Measurements from ENCODE around the gene NTN1. TPM values are rescaled to one million over a fixed set of nuclear protein-coding genes. Genes with fewer than 3 reads are reported as not detected.

The NTN1 gene
- total RNA-seq, 1 donor from 2014 or later: 1.1 TPM

DNA sequence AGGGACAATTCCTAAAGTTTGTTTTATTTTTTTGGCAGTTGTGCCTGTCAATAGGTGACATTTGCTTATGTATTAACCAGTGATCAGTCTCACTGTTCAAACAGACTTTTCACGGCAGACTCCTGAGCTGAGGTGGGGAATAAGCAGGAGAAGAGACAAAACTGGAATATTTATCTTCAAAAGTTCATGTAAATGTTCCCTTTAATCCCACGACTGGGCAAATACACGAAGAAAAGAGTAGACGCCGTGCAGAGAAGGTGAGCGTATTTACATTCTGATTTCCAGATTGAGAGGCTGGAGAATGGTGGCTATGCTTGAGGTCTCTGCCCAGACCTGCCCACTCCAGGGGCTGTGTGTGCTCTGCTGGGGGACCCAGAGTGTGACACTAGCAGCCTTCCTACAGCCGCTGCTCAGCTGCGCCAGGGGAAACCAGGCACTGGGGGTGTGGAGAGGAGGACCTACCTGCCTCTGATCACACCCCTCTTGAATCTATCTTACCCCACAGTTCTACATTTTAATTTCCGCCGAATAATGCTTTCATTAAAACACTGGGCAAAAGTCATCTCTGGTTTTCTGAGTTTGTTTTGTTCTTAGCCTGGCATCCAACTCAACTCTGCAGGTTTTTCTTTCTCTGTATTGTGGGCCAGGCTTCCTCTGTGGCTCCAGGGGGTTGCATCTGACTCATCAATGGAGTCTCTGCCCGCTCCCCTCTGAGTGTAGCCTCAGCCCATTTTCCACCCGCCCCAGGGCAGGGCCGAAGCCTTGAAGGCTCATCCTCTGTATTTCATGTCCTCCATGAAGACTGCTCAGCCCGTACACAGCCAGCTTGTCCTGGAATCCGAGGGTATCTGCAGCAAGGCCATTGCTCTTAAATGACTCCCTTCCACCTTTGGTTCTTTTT is 237.1 kb downstream of the NTN1 start:
- H3K9me3 Mint-ChIP-seq: no peaks in the 10 kb centered on the region
- POLR2A ChIA-PET: no interaction called here
- CTCF ChIA-PET: no interaction called here

DNA sequence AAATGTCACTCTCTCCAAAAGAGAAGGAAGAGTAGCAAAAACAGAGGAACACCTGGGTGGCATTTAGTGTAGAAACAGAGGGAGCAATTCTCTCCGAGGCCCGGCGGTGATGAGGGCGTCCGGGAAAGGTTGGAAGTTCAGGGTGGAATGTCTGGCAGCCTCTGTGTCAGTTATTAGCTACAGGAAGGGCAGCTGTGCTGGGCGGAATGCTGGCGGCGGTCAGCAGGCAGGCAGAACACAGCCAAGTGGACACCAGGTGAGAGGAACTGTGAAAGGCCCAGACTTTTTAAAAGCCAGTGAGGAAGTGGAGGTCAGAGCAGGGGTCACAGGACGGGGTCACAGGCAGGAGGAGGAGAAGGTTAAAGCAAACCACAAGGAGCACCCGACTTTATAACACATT is 238.1 kb downstream of the NTN1 start:
- H3K9me3 Mint-ChIP-seq: peaks cover 4% of the 10 kb centered on the region
- TF ChIP-seq, protein P1, sequence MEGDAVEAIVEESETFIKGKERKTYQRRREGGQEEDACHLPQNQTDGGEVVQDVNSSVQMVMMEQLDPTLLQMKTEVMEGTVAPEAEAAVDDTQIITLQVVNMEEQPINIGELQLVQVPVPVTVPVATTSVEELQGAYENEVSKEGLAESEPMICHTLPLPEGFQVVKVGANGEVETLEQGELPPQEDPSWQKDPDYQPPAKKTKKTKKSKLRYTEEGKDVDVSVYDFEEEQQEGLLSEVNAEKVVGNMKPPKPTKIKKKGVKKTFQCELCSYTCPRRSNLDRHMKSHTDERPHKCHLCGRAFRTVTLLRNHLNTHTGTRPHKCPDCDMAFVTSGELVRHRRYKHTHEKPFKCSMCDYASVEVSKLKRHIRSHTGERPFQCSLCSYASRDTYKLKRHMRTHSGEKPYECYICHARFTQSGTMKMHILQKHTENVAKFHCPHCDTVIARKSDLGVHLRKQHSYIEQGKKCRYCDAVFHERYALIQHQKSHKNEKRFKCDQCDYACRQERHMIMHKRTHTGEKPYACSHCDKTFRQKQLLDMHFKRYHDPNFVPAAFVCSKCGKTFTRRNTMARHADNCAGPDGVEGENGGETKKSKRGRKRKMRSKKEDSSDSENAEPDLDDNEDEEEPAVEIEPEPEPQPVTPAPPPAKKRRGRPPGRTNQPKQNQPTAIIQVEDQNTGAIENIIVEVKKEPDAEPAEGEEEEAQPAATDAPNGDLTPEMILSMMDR (IDR thresholded peaks at IDR 0.05): no peak
- ATAC-seq (ENCODE audit: low read depth): no peak
- intact Hi-C loops (cut with micrococcal nuclease): no loop called here
- H3K4me1 Mint-ChIP-seq: peaks cover 16% of the 10 kb centered on the region
- H3K36me3 Mint-ChIP-seq (ENCODE audit: low read depth): peaks cover 10% of the 10 kb centered on the region
- no peak overlapping the region for H3K4me3 Mint-ChIP-seq
- no peak for DNase-seq
- no peaks in the 10 kb centered on the region for H3K27me3 Mint-ChIP-seq
- POLR2A ChIA-PET: no interaction called here
- CTCF ChIA-PET: no interaction called here
- H3K27ac Mint-ChIP-seq: no peak overlapping the region

More for the DNA sequence above, 237.1 kb downstream of the NTN1 start:
- no peak overlapping the region for H3K27ac Mint-ChIP-seq
- peaks cover under 1% of the 10 kb centered on the region for H3K36me3 Mint-ChIP-seq (ENCODE audit: low read depth)
- H3K27me3 Mint-ChIP-seq: no peaks in the 10 kb centered on the region
- TF ChIP-seq, protein P1 (IDR thresholded peaks at IDR 0.05): no peak
- intact Hi-C loops (cut with micrococcal nuclease): no loop called here
- DNase-seq (no peak), ATAC-seq (ENCODE audit: low read depth) (no peak)
- no peak overlapping the region for H3K4me3 Mint-ChIP-seq
- H3K4me1 Mint-ChIP-seq: peaks cover 16% of the 10 kb centered on the region

DNA sequence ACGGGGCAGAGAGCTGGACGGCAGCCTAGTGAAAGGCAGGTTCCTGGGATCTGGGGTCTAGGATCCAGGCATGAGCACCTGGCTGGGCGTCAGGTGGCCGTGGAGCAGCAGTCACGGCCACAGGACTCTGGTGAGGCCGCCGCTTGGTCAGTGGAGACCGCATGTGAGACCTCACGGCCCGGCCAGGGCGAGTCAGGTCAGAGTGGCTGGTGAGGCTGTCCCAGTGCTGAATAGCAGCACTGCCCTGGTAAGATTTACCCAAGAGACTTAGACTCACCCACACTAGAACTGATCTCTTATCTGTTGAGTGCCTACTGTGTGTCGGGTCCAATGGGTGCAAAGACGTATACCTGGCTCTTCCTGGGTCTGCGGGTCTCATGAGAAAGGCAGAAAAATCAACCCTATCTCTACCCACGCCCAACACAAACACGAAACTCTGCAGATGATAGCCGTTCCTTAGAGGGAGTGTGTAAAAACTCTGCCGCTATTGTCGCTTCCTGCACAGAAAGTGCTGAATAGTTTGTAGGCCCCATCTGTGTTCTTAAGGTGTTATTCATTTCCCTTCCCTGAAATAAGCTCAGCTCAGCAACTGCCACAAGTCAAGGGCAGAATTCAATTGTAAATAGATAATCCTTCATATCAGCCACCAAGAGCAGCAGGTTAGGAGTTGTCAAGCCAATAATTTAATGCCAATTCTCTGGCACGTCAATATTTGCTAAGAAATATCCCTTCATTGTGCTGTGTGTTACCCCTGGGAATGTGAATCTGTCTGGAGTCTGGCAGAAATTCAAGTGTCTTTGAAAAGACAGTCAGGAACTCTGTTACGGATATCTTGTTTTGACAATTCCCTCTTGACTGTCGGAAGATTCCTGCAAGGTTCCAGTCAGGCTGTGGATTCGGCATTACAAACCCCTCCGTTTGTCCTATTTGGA is 240.0 kb downstream of the NTN1 start:
- Mint-ChIP-seq H3K36me3 (ENCODE audit: low read depth) (peaks cover 14% of the 10 kb centered on the region), H3K27me3 (no peaks in the 10 kb centered on the region), H3K4me1 (peaks cover 14% of the 10 kb centered on the region), H3K27ac (no peak overlapping the region), H3K4me3 (no peak overlapping the region), H3K9me3 (peaks cover 4% of the 10 kb centered on the region)
- intact Hi-C loops (cut with micrococcal nuclease): no loop called here
- ChIA-PET CTCF (no interaction called here), POLR2A (no interaction called here)
- TF ChIP-seq, protein P1 (IDR thresholded peaks at IDR 0.05): no peak
- ATAC-seq (ENCODE audit: low read depth) (no peak), DNase-seq (no peak)

DNA sequence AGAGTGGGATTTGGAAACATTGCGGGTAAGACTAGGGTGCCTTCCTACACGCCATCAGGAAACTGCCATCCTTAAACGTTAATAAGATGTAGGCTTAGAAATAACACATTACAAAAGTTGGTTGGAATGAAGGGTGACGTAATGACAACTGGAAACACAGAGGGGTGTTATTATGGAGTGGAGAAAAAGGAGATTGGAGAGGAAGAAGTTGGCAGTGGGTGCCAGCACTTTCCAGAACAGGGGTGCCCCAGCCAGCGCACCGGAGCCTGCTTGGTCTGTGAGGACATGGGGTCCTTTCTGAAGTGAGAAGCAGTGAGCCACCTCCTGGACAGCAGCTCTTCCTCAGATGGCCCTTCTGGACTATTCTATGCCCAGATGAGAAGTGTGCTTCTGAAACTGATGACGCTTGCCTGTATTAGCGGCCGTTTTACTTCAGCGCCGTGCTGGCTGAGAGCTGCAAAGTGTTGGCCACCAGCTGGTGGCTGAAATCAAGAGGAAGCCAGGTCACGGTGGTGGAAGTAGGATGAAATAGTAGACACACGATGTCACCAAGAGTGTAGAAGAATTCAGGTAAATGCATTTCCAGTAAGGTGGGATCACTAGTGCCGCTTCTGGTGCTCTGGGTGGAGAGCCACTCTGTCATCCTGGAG is 244.8 kb downstream of the NTN1 start:
- peaks cover 16% of the 10 kb centered on the region for H3K36me3 Mint-ChIP-seq (ENCODE audit: low read depth)
- H3K4me1 Mint-ChIP-seq: no peaks in the 10 kb centered on the region
- H3K27me3 Mint-ChIP-seq: no peaks in the 10 kb centered on the region
- no peak for ATAC-seq (ENCODE audit: low read depth)
- ChIA-PET CTCF (no interaction called here), POLR2A (no interaction called here)
- TF ChIP-seq, protein P1 (IDR thresholded peaks at IDR 0.05): no peak
- no peak for DNase-seq
- peaks cover 4% of the 10 kb centered on the region for H3K9me3 Mint-ChIP-seq
- no peak overlapping the region for H3K27ac Mint-ChIP-seq
- intact Hi-C loops (cut with micrococcal nuclease): no loop called here
- H3K4me3 Mint-ChIP-seq: no peak overlapping the region
